Mesothelial cell of epicardium (in vitro differentiated cells): ENCODE results near the gene GPX5. TPM values are rescaled to one million over a fixed set of nuclear protein-coding genes. Genes with fewer than 3 reads are reported as not detected.
"Not testable (repeated sequence)": the region's sequence is repeated elsewhere in the genome, so short reads cannot be mapped to it uniquely, and the experiment has no call there.

ENCODE experiments used
- DNase-seq, 2 experiments: peaks; one replicate each; pipeline ENCODE4 v3.0.0; 2021; ENCODE audit warnings: low spot score in 2 of 2; ENCODE audit not compliant: unreplicated experiment in 2 of 2
- H3K27ac Mint-ChIP-seq: 2 replicates; pipeline ENCODE4 v1.8.0; 2021; ENCODE audit warnings: mixed read lengths
- H3K27me3 Mint-ChIP-seq: 2 replicates; pipeline ENCODE4 v1.8.0; 2021; ENCODE audit warnings: low read depth, mixed read lengths
- H3K36me3 Mint-ChIP-seq: 2 replicates; pipeline ENCODE4 v1.8.0; 2021; ENCODE audit warnings: mixed read lengths
- H3K4me1 Mint-ChIP-seq: 2 replicates; pipeline ENCODE4 v1.8.0; 2021; ENCODE audit warnings: mixed read lengths
- H3K4me3 Mint-ChIP-seq: 2 replicates; pipeline ENCODE4 v1.8.0; 2021; ENCODE audit warnings: mild to moderate bottlenecking, moderate library complexity, mixed read lengths
- H3K9me3 Mint-ChIP-seq: 2 replicates; pipeline ENCODE4 v1.8.0; 2021; ENCODE audit warnings: mixed read lengths
- CTCF ChIP-seq: fragments of 200-600 bp; sonication (generic); IDR thresholded peaks from one replicate; pipeline ENCODE4 v1.5.0; 2021; ENCODE audit warnings: antibody characterized with exemption; ENCODE audit not compliant: unreplicated experiment
- total RNA-seq: library from RNA; stranded (reverse); gene quantifications from 3 replicates; pipeline ENCODE4 v1.2.1, GENCODE V29; 2021

The GPX5 gene
- total RNA-seq, 1 donor from 2014 or later: not detected

DNA sequence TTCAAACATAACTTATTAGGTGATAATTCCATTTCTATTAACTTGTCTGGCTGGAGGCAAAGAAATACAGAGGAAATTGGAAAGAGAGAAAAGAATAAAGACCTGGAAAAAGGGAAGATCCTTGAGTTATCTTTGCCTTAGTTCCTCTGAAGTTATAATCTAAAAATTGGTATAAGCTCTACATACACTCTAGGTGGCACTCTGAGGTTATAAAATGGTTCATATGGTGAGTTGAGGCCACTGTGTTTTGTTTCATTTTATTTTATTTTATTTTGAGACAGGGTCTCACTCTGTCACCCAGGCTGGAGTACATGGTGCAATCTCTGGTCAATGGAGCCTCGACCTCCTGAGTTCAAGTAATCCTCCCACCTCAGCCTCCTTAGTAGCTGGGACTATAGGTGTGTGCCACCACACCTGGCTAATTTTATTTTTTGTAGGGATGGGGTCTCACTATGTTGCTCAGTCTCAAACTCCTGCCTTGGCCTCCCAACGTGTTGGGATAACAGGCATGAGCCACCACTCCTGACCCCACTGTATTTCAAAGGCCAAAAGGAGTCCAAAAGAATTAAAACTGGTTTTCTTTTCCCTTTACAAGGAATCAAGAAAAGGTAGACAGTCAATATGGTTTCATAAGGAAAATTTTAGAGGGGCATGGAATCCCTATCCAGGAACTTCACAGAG is 29.4 kb upstream of the GPX5 start:
- H3K4me1 Mint-ChIP-seq: peaks cover 17% of the 10 kb centered on the region
- no peak overlapping the region for H3K27ac Mint-ChIP-seq
- no peaks in the 10 kb centered on the region for H3K27me3 Mint-ChIP-seq
- no peaks in the 10 kb centered on the region for H3K36me3 Mint-ChIP-seq
- no peak for DNase-seq
- H3K9me3 Mint-ChIP-seq: no peaks in the 10 kb centered on the region
- H3K4me3 Mint-ChIP-seq: no peak overlapping the region
- TF ChIP-seq CTCF: no peak

DNA sequence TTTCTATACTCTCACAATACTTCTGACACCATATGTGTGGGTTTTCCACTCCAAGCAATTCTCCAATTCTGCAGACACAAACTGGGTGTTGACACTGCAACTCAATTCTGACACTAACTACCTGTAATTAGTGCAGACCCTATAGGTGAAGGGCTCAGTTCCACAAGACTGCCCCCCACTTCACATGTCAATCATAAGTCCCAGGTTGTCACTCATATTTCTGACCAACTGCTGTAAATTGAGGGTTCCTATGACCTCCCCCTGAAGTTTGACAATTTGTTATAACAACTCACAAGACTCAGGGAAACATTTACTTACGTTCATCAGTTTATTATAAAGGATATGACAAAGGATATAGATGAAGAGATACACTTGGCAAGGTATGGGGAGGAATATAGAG is 28.4 kb upstream of the GPX5 start:
- TF ChIP-seq CTCF: no peak
- Mint-ChIP-seq H3K4me1 (peaks cover 8% of the 10 kb centered on the region), H3K36me3 (no peaks in the 10 kb centered on the region), H3K27me3 (no peaks in the 10 kb centered on the region), H3K4me3 (no peak overlapping the region), H3K27ac (no peak overlapping the region), H3K9me3 (no peaks in the 10 kb centered on the region)
- no peak for DNase-seq

GRCh38 chr6:28497893-28498292 is 27.8 kb upstream of the GPX5 start:
- Mint-ChIP-seq H3K4me3 (no peak overlapping the region), H3K36me3 (no peaks in the 10 kb centered on the region), H3K27ac (no peak overlapping the region), H3K4me1 (peaks cover 3% of the 10 kb centered on the region), H3K27me3 (no peaks in the 10 kb centered on the region), H3K9me3 (no peaks in the 10 kb centered on the region)
- TF ChIP-seq CTCF: no peak
- no peak for DNase-seq

- DNase-seq: no peak
- TF ChIP-seq CTCF: no peak
- H3K4me1 Mint-ChIP-seq: no peaks in the 10 kb centered on the region
- H3K9me3 Mint-ChIP-seq: no peaks in the 10 kb centered on the region
- H3K27ac Mint-ChIP-seq: no peak overlapping the region
- H3K36me3 Mint-ChIP-seq: no peaks in the 10 kb centered on the region
- peaks cover 11% of the 10 kb centered on the region for H3K27me3 Mint-ChIP-seq
- H3K4me3 Mint-ChIP-seq: no peak overlapping the region
Observed at GRCh38 chr6:28501259-28501658, 24.4 kb upstream of the GPX5 start.

DNA sequence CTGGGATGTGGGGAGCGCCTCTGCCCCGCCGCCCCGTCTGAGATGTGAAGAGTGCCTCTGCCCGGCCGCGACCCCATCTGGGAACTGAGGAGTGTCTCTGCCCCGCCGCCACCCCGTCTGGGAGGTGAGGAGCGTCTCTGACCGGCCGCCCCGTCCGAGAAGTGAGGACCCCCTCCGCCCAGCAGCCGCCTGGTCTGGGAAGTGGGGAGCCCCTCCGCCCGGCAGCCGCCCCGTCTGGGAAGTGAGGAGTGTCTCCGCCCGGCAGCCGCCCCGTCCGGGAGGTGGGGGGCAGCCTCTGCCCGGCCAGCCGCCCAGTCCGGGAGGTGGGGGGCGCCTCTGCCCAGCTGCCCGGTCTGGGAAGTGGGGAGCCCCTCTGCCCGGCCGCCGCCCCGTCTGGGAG is 23.5 kb upstream of the GPX5 start:
- H3K4me1 Mint-ChIP-seq, H3K27ac Mint-ChIP-seq, H3K36me3 Mint-ChIP-seq, DNase-seq, H3K4me3 Mint-ChIP-seq, H3K9me3 Mint-ChIP-seq: not testable (repeated sequence)
- H3K27me3 Mint-ChIP-seq: peaks cover 14% of the 10 kb centered on the region

DNA sequence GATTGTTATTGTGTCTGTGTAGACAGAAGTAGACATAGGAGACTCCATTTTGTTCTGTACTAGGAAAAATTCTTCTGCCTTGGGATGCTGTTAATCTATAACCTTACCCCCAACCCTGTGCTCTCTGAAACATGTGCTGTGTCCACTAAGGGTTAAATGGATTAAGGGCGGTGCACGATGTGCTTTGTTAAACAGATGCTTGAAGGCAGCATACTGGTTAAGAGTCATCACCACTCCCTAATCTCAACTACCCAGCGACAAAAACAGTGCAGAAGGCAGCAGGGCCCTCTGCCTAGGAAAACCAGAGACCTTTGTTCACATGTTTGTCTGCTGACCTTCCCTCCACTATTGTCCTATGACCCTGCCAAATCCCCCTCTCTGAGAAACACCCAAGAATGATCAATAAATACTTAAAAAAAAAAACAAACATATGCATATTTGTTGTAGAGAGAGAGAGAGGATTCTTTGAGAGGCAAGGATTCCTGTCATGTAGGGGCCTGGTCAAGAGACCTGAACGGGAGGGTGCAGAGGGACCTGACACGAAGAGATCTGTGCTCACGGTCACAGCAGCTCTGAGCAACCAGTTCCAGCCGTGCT is 22.9 kb upstream of the GPX5 start:
- not testable (repeated sequence) for H3K9me3 Mint-ChIP-seq, H3K4me3 Mint-ChIP-seq, H3K4me1 Mint-ChIP-seq, H3K36me3 Mint-ChIP-seq, DNase-seq, H3K27ac Mint-ChIP-seq
- peaks cover 14% of the 10 kb centered on the region for H3K27me3 Mint-ChIP-seq
